ENCODE measurements around the gene GRB7.
"Not testable (repeated sequence)": the region's sequence is repeated elsewhere in the genome, so short reads cannot be mapped to it uniquely, and the experiment has no call there.

Gene GRB7

GRCh38 chr17:39736319-39737165, 1.2 kb upstream of the GRB7 start:
- no peak for DNase-seq

- DNase-seq, result no peak
Observed at GRCh38 chr17:39737206-39737759, 455 bp upstream of the GRB7 start.

- DNase-seq, result no peak
Observed at GRCh38 chr17:39738568-39738901, 797 bp downstream of the GRB7 start.

- DNase-seq, result no peak
Observed at GRCh38 chr17:39738983-39739884, 1.5 kb downstream of the GRB7 start.

- no peak for DNase-seq
Observed at GRCh38 chr17:39739885-39740356, 2.2 kb downstream of the GRB7 start.

- no peak for DNase-seq
Observed at GRCh38 chr17:39740357-39741111, 2.8 kb downstream of the GRB7 start.

GRCh38 chr17:39742126-39742855, 4.6 kb downstream of the GRB7 start:
- DNase-seq, result no peak

- DNase-seq, result no peak
Observed at GRCh38 chr17:39742856-39743436, 5.2 kb downstream of the GRB7 start.

- no peak for DNase-seq
Observed at GRCh38 chr17:39744075-39744835, 6.5 kb downstream of the GRB7 start.

GRCh38 chr17:39744836-39745215, 7.1 kb downstream of the GRB7 start:
- DNase-seq, result no peak

- no peak for DNase-seq
Observed at GRCh38 chr17:39745335-39746144, 7.8 kb downstream of the GRB7 start.

GRCh38 chr17:39746145-39746461, 8.4 kb downstream of the GRB7 start:
- DNase-seq, result no peak

GRCh38 chr17:39747745-39748144, 10.0 kb downstream of the GRB7 start:
- DNase-seq, result no peak

- not testable (repeated sequence) for DNase-seq
Observed at GRCh38 chr17:39748444-39749034, 10.8 kb downstream of the GRB7 start.

- DNase-seq, result no peak
Observed at GRCh38 chr17:39750131-39751015, 12.6 kb downstream of the GRB7 start.

GRCh38 chr17:39751016-39751543, 13.3 kb downstream of the GRB7 start:
- DNase-seq, result no peak

GRCh38 chr17:39751637-39752036, 13.9 kb downstream of the GRB7 start:
- no peak for DNase-seq

GRCh38 chr17:39752241-39752881, 14.6 kb downstream of the GRB7 start:
- no peak for DNase-seq
